ENCODE measurements around the gene AGAP3.
A peak's percentile ranks its signal among the peaks of the same experiment; 100 is the strongest.

The AGAP3 gene

DNA sequence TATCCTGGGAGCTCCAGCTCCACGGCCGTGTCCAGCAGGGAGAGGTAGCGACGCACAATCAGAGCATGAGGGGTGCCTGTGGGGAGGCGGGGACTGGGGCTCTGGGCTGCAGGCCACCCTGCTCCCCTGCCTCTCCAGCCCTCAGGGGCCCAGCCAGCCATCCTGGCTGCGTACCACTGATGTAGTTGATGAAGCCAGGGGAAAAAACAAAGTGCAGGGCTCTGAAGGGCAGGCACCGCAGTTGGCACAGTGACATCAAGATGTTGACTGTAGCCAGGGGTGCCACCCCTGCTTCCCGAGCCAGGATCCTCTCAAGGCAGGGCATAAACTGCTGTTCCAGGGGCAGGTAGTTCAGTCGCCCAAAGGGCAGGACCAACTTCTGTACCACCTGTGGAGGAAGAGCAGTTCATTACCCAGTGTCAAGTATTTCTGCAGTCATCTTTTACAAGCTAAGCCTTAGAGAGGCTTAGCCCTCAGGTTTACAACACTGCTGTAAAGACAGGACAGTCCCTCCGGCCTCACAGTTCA lies 8.5 kb upstream of the AGAP3 start:
- H3K36me3 ChIP-seq (ENCODE audit: low read depth): peaks cover 43% of the 10 kb centered on the region
- H3K9me3 ChIP-seq (ENCODE audit: severe bottlenecking): no peaks in the 10 kb centered on the region
- TF ChIP-seq, protein P1, sequence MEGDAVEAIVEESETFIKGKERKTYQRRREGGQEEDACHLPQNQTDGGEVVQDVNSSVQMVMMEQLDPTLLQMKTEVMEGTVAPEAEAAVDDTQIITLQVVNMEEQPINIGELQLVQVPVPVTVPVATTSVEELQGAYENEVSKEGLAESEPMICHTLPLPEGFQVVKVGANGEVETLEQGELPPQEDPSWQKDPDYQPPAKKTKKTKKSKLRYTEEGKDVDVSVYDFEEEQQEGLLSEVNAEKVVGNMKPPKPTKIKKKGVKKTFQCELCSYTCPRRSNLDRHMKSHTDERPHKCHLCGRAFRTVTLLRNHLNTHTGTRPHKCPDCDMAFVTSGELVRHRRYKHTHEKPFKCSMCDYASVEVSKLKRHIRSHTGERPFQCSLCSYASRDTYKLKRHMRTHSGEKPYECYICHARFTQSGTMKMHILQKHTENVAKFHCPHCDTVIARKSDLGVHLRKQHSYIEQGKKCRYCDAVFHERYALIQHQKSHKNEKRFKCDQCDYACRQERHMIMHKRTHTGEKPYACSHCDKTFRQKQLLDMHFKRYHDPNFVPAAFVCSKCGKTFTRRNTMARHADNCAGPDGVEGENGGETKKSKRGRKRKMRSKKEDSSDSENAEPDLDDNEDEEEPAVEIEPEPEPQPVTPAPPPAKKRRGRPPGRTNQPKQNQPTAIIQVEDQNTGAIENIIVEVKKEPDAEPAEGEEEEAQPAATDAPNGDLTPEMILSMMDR (IDR thresholded peaks at IDR 0.05; ENCODE audit: poor library complexity, severe bottlenecking): no peak
- no peak overlapping the region for H3K4me3 ChIP-seq (ENCODE audit: severe bottlenecking)
- peaks cover 6% of the 10 kb centered on the region for H3K4me1 ChIP-seq (ENCODE audit: insufficient read depth, poor library complexity, severe bottlenecking)
- DNase-seq (ENCODE audit: low spot score) (no peak), ATAC-seq (ENCODE audit: low read depth) (no peak)
- no peak overlapping the region for H3K27ac ChIP-seq (ENCODE audit: poor library complexity, severe bottlenecking)
- H3K27me3 ChIP-seq (ENCODE audit: insufficient read depth, poor library complexity, severe bottlenecking): no peaks in the 10 kb centered on the region

DNA sequence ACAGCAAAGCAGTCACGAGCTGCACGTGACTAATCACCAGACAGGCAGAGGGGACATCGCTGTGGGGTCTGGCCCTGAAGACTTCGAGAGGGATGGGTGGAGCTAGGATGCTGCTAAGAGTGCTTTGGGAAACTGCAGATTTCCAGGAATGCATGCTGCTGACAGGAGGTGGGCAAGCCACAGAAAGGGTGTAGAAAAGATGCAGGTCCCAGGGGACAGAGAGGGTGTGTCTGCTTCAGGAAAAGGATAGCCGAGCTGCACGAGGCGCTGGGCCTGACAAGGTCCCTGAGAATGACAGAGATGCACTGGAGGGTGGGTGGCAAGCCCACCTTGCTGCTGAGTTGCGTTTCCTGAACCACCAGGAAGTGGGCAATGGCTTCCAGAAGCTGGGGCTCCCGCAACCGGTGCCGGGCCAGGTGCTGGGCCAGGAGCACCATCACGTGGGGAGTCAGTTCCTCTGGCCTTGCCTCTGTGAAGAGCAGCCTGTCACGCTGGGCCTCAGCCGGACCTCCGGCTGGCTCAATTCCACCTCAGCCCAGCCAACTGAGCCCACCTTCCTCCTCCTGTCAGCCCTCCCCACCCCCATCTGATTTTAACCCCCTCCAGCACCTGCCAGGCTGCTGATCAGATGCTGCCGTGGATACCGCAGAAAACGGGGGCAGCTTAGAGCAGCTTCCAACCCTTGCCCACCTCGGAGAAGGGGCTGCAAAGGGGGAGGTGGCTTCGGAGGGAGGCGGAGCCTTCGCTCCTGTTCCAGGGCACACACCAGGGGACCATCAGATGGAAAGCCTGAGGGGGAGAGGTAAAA lies 7.8 kb upstream of the AGAP3 start:
- TF ChIP-seq, protein P1 (IDR thresholded peaks at IDR 0.05; ENCODE audit: poor library complexity, severe bottlenecking): no peak
- ATAC-seq (ENCODE audit: low read depth) (no peak), DNase-seq (ENCODE audit: low spot score) (no peak)
- no peaks in the 10 kb centered on the region for H3K27me3 ChIP-seq (ENCODE audit: insufficient read depth, poor library complexity, severe bottlenecking)
- no peak overlapping the region for H3K27ac ChIP-seq (ENCODE audit: poor library complexity, severe bottlenecking)
- H3K4me3 ChIP-seq (ENCODE audit: severe bottlenecking): no peak overlapping the region
- H3K36me3 ChIP-seq (ENCODE audit: low read depth): peaks cover 36% of the 10 kb centered on the region
- H3K4me1 ChIP-seq (ENCODE audit: insufficient read depth, poor library complexity, severe bottlenecking): peaks cover 6% of the 10 kb centered on the region
- no peaks in the 10 kb centered on the region for H3K9me3 ChIP-seq (ENCODE audit: severe bottlenecking)

DNA sequence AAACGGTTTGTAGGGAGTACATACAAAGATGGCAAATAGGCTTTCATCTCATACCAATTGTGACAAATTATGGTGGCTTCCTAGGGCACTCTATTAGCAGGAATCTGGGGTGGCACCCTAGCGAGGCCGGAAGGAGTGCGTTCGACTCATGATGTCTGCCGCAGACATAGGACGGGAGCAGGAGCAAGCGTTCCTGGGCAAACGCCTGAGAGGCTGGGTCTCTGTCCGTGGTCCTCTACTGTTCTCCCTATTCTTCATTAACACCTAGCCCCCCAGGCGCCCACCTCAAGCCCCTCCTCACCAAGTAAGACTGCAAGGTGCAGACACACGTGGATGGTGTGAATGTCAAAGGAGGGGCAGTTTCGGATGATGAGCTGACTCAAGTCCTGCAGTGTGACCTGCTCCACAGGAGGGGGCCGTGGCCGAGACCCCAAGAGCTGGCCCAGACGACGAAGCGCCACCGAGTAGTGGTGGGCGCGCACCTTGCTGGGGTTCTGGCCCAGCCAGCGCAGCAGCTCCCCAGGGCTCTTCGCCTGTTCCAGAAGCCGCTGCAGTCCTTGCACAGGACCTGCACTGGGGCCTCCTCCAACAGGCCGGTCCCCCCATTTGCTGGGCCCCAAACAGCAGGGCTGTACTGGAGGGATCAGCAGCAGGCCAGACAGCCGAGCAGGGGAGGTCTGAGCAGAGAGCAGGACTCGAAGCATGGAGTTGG lies 6.9 kb upstream of the AGAP3 start:
- Histone ChIP-seq H3K4me3 (ENCODE audit: severe bottlenecking) (peak overlapping the region; percentile 96), H3K4me1 (ENCODE audit: insufficient read depth, poor library complexity, severe bottlenecking) (peaks cover 6% of the 10 kb centered on the region)
- TF ChIP-seq, protein P1 (IDR thresholded peaks at IDR 0.05; ENCODE audit: poor library complexity, severe bottlenecking): no peak

DNA sequence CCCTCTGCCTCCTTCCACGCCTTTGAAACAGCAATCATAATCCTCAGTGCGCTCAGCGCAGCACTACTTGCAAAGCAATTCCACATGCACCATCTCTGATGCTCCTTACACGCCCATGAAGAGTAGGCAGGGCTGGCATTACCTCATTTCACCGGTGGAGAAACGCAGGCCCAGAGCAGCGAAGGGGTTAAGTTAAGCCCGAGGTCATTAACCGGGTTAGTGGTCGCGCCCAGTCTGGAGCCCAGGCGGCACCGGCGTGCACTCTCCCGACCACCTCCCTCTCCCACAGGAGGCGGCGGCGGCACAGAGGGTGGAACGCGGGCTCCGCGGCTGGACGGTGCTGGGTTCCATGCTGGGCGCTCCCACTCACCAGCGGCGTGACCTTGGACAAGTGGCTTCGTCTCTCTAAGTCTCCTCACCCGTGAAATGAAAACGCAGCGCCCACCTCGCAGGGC lies 6.2 kb upstream of the AGAP3 start:
- DNase-seq (ENCODE audit: low spot score) (peak; percentile 59), ATAC-seq (ENCODE audit: low read depth) (peak; percentile 5)
- TF ChIP-seq, protein P1 (IDR thresholded peaks at IDR 0.05; ENCODE audit: poor library complexity, severe bottlenecking): no peak
- H3K9me3 ChIP-seq (ENCODE audit: severe bottlenecking): no peaks in the 10 kb centered on the region
- H3K27me3 ChIP-seq (ENCODE audit: insufficient read depth, poor library complexity, severe bottlenecking): no peaks in the 10 kb centered on the region
- peak overlapping the region; percentile 96 for H3K4me3 ChIP-seq (ENCODE audit: severe bottlenecking)
- H3K4me1 ChIP-seq (ENCODE audit: insufficient read depth, poor library complexity, severe bottlenecking): peaks cover 6% of the 10 kb centered on the region
- peaks cover 21% of the 10 kb centered on the region for H3K36me3 ChIP-seq (ENCODE audit: low read depth)
- peak overlapping the region; percentile 87 for H3K27ac ChIP-seq (ENCODE audit: poor library complexity, severe bottlenecking)

More for the DNA sequence above, 6.9 kb upstream of the AGAP3 start:
- Histone ChIP-seq H3K9me3 (ENCODE audit: severe bottlenecking) (no peaks in the 10 kb centered on the region), H3K27ac (ENCODE audit: poor library complexity, severe bottlenecking) (peak overlapping the region; percentile 87), H3K27me3 (ENCODE audit: insufficient read depth, poor library complexity, severe bottlenecking) (no peaks in the 10 kb centered on the region), H3K36me3 (ENCODE audit: low read depth) (peaks cover 28% of the 10 kb centered on the region)
- ATAC-seq (ENCODE audit: low read depth) (no peak), DNase-seq (ENCODE audit: low spot score) (no peak)

Data from RWPE2 (cell line).